Measurements from ENCODE around the gene ADGRA3.

GRCh38 chr4:22345678-22346077 is 170.2 kb downstream of the ADGRA3 start:
- TF ChIP-seq REST (IDR thresholded peaks at IDR 0.05; ENCODE audit: borderline replicate concordance) (no peak), CTCF (IDR thresholded peaks at IDR 0.05; ENCODE audit: poor library complexity, severe bottlenecking) (no peak), EZH2 (IDR thresholded peaks at IDR 0.05; ENCODE audit: borderline replicate concordance, insufficient read depth, low read length, poor library complexity, severe bottlenecking) (no peak), POLR2AphosphoS5 (IDR thresholded peaks at IDR 0.05) (no peak), EP300 (conservative IDR thresholded peaks at IDR 0.05; ENCODE audit: poor library complexity, severe bottlenecking) (no peak), TAF1 (IDR thresholded peaks at IDR 0.05; ENCODE audit: low read depth) (no peak), SMC3 (conservative IDR thresholded peaks at IDR 0.05; ENCODE audit: poor library complexity) (no peak), MXI1 (conservative IDR thresholded peaks at IDR 0.05; ENCODE audit: poor library complexity, severe bottlenecking) (no peak)
